ENCODE measurements around the gene HLA-DQB2. TPM values are rescaled to one million over a fixed set of nuclear protein-coding genes. Genes with fewer than 3 reads are reported as not detected.

Gene HLA-DQB2
- total and polyA plus RNA-seq, 2 of the 4 experiments (the other 2 are of a cell fraction) = not detected

DNA sequence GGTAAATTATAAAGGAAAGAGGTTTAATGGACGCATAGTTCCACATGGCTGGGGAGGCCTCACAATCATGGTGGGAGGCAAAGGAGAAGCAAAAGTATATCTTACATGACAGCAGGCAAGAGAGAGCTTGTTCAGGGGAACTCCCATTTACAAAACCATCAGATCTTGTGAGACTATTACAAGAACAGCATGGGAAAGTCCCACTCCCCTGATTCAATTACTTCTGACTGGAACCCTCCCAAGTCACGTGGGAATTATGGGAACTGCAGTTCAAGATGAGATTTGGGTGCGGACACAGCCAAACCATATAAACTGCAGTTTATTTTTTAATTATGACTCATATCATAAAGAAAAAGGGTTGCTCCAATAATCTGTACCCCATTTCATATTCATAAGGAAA, 44.5 kb downstream of the HLA-DQB2 start:
- intact Hi-C loops (cut with micrococcal nuclease) = no loop called here
- BruUV-seq (replicated peaks) = no TSS peak
- in situ Hi-C loops (cut with MboI; ENCODE audit: low sequenced_read_pairs) = no loop called here

More for the DNA sequence above, 44.5 kb downstream of the HLA-DQB2 start:
- no peak overlapping the region for H2BK20ac ChIP-seq (ENCODE audit: low read depth, low read length)
- no peak overlapping the region for H2BK120ac ChIP-seq (ENCODE audit: low read depth, low read length)
- no peaks in the 10 kb centered on the region for H3K9me1 ChIP-seq (ENCODE audit: insufficient read depth, low read length)
- no peak overlapping the region for H3K4ac ChIP-seq (ENCODE audit: low read depth, low read length)
- dilution Hi-C loops (cut with HindIII; ENCODE audit: low sequenced_read_pairs, unreplicated experiment) = no loop called here
- H3K36me3 ChIP-seq (ENCODE audit: control insufficient read depth, insufficient read depth, low read length) = no peaks in the 10 kb centered on the region
- DNase-seq (no peak), ATAC-seq (ENCODE audit: low read depth) (no peak)
- TF ChIP-seq BHLHE40 (IDR thresholded peaks at IDR 0.05; ENCODE audit: low read depth, low read length) = no peak
- TF ChIP-seq RFX5 (IDR thresholded peaks at IDR 0.05; ENCODE audit: low read depth, low read length) = no peak
- TF ChIP-seq RAD21 (IDR thresholded peaks at IDR 0.05; ENCODE audit: low read length) = no peak
- TF ChIP-seq MAZ (IDR thresholded peaks at IDR 0.05; ENCODE audit: borderline replicate concordance, low read depth, low read length) = no peak
- no peak for TF ChIP-seq MXI1 (IDR thresholded peaks at IDR 0.05; ENCODE audit: borderline replicate concordance, low read depth, low read length)
- H2AFZ ChIP-seq (replicated peaks; ENCODE audit: low read length, poor library complexity) = no peak overlapping the region
- no peaks in the 10 kb centered on the region for H3K79me1 ChIP-seq (ENCODE audit: low read depth in 1 of 2, low read length in 2 of 2)
- no peaks in the 10 kb centered on the region for H3K4me1 ChIP-seq (ENCODE audit: control insufficient read depth, insufficient read depth, low read length)
- no peak overlapping the region for H4K5ac ChIP-seq (ENCODE audit: low read depth, low read length)
- no peak overlapping the region for H3K4me3 ChIP-seq (ENCODE audit: insufficient read depth, low read depth, low read length)
- H3K23ac ChIP-seq (ENCODE audit: low read depth, low read length) = no peak overlapping the region
- H4K20me1 ChIP-seq (ENCODE audit: insufficient read depth, low read length) = no peaks in the 10 kb centered on the region
- H3K18ac ChIP-seq (ENCODE audit: low read depth, low read length) = no peak overlapping the region
- H4K91ac ChIP-seq (ENCODE audit: insufficient read depth, low read depth, low read length) = no peak overlapping the region
- no peak overlapping the region for H2BK15ac ChIP-seq (ENCODE audit: low read depth, low read length)
- no peak overlapping the region for H2AK5ac ChIP-seq (ENCODE audit: low read depth, low read length)
- ChIA-PET CTCF (no interaction called here), POLR2A (ENCODE audit: unreplicated experiment) (no interaction called here)
- WGBS, 2 experiments (ENCODE audit: extremely low coverage in 2 of 2, insufficient read length in 1 of 2) = no CpG with 5 or more reads among the region's 3 CpGs
- no peaks in the 10 kb centered on the region; the same call in 1 of the 2 replicates for H3K27me3 ChIP-seq (ENCODE audit: control insufficient read depth, insufficient read depth, low read length)
- no peak overlapping the region for H2AK9ac ChIP-seq (replicated peaks; ENCODE audit: low read depth, low read length, poor library complexity)
- no peaks in the 10 kb centered on the region for H3K9me3 ChIP-seq (ENCODE audit: control insufficient read depth, insufficient read depth, low read length)
- H4K8ac ChIP-seq (ENCODE audit: low read depth in 2 of 2, low read length in 2 of 2) = no peak overlapping the region
- no peak overlapping the region for H3K56ac ChIP-seq (ENCODE audit: extremely low read depth, insufficient read depth, low read length)
- no peak overlapping the region for H2BK5ac ChIP-seq (ENCODE audit: low read depth, low read length, poor library complexity, severe bottlenecking)
- no peak overlapping the region for H3K9ac ChIP-seq (ENCODE audit: low read depth, low read length)
- no peak overlapping the region for H3K14ac ChIP-seq (replicated peaks; ENCODE audit: low read depth, low read length)
- no peak overlapping the region for H3K27ac ChIP-seq (ENCODE audit: insufficient read depth, low read length)
- H3K4me2 ChIP-seq (ENCODE audit: low read depth, low read length) = no peak overlapping the region
